HG03521 (cell line): ENCODE results near the gene IL12RB1.

Source experiments
- ATAC-seq: cut with Tn5 transposase; IDR thresholded peaks from one replicate; pipeline ENCODE4 v1.9.1; 2021; ENCODE audit warnings: mild to moderate bottlenecking, moderate library complexity; ENCODE audit not compliant: unreplicated experiment

The IL12RB1 gene

DNA sequence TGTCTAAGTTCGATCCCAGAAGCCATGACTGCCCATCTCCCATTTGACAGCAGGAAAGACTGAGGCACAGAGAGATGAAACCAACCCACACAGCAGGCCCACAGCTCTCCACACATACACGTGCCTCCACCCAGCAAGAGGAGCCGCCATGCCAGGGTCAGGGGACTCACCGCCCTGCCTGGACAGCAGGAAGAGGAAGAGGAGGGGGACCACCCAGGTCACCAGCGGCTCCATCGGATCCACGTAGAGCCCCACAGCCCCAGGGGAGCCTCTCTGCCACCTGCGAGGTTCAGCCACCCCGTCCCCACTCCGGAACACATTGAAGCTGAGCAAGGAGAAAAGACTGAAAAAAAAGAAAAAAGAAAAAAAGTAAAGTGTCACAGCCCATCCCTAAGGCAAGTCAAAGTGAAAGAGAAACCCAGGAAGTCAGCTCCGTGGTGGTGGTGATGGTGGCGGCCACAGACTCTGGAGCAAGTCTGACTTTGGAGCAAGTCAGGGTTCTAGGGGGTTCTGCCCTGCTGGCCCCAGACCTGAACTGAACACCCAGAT lies at the start of gene IL12RB1:
TSS of gene IL12RB1 (minus strand) at position 345 of the 549 bp plus-strand sequence. CDS start at position 234, 111 bp downstream.
- no peak for ATAC-seq

DNA sequence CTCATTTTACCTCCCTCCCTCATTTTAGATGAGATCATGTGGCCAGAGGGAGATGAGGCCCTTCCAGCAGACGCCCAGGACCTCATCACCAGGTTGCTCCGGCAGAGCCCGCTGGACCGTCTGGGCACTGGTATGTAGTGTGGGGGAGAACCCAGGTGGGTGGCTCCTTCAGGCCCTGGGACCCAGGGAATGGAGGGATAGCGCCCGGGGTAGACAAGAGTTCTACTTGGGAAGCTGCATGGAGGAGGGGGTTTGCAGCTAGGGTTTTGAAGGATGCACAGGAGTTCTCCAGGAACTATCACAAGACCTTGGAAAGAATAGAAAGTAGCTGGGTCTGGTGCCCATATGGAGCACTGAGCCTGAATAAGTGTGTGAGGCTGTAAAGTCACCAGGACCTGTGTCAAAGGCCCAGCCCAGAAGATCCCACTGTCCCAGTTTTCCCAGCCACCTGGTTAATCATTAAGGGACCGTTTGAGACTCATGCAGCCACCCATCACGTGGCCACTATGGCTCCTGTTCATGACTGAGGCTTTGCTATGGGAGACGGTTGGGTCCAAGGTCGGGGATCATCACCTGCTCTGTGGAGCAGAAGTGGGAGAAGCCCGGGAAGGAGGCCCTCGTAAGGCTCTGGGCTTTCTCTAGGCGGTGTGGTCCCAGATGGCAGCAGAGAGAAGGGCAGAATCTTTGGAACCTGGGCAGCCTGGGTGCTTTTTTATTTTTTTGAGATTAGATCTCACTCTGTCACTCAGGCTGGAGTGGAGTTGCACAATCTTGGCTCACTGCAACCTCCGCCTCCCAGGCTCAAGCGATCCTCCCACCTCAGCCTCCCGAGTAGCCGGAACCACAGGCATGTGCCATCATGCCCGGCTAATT lies 49.2 kb upstream of the IL12RB1 start:
- ATAC-seq, result no peak

- no peak for ATAC-seq
Observed at GRCh38 chr19:18131841-18132596, 45.3 kb upstream of the IL12RB1 start.

DNA sequence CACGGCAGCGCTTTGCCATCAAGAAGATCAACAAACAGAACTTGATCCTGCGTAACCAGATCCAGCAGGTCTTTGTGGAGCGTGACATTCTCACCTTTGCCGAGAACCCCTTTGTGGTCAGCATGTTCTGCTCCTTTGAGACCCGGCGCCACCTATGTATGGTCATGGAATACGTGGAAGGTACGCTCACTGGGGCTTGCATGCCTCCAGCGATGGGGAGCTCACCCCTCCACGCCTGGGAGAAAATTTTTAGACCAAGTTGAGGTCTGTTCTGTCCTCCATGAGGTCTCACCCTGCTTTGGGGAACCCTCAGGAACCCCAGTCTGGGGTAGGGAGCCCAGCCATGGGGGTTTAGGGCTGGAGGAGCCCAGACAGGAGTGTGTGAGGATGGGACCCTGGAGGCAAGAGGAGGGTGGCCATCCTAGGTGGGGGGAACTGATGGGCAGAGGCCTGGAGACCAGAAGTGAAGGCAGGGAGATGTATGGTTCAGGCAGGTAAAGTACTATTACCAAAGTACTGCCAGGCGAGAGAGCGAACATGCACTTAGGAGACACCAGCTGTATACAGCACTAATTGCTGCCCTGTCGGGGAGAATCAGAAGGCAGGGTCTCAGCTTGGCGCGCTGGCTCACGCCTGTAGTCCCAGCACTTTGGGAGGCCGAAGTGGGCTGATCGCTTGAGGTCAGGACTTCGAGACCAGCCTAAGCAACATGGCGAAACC lies 43.9 kb upstream of the IL12RB1 start:
- no peak for ATAC-seq

DNA sequence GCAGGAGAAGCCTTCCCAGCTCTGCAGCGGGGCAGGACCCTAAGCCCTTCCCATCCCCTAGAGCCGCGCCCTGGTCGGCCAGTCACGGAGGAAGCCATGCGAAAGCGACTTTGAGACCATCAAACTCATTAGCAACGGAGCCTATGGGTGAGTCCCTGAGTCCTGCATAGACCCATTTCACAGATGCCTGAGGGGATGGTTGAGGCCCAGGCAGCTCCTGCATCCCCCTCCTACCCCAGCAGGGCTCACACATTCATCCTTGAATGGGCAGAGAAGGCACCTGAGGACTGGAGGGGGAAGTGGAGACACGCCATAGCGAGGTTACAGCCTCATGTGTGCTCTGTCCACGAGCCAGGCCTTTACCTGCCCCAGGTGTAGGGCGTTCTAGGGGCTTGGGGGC lies 42.1 kb upstream of the IL12RB1 start:
- no peak for ATAC-seq

DNA sequence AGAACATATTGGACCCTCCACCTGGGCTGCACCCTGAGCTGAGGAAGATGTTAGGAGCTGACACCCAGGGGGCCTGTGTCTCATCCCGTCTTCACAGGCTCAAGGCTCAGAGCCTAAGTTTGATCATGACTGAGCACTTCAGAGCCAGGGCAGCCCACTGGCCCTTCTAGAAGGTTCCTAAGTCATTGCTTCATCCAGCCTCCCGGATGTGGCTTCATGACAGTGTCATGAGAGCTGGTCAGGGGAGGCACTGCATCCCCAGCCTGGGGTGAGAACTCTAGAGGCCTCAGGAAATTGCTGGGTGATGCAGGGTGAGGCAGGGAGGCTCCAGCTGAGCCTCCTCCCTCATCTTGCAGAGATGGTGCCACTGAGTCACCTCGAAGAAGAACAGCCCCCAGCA lies 41.3 kb upstream of the IL12RB1 start:
- ATAC-seq, result no peak

DNA sequence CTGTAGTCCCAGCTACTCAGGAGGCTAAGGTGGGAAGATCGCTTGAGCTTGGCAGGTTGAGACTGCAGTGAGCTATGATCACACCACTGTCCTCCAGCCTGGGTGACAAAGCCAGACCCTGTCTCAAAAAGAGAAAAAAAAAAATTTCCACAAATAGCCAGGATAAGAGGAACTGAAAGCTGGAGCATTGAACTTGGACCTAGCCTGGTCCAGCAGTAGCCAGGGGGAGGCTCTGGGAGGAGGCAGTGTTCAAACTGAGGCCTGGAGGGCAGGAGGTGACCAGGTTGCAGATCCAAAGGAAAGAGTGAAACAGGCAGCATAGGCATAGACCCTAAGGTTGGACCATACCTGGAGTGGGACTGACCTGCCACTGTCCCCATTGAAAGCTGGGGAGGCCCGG lies 39.4 kb upstream of the IL12RB1 start:
- no peak for ATAC-seq

GRCh38 chr19:18123819-18124218 lies 37.1 kb upstream of the IL12RB1 start:
- ATAC-seq, result no peak

DNA sequence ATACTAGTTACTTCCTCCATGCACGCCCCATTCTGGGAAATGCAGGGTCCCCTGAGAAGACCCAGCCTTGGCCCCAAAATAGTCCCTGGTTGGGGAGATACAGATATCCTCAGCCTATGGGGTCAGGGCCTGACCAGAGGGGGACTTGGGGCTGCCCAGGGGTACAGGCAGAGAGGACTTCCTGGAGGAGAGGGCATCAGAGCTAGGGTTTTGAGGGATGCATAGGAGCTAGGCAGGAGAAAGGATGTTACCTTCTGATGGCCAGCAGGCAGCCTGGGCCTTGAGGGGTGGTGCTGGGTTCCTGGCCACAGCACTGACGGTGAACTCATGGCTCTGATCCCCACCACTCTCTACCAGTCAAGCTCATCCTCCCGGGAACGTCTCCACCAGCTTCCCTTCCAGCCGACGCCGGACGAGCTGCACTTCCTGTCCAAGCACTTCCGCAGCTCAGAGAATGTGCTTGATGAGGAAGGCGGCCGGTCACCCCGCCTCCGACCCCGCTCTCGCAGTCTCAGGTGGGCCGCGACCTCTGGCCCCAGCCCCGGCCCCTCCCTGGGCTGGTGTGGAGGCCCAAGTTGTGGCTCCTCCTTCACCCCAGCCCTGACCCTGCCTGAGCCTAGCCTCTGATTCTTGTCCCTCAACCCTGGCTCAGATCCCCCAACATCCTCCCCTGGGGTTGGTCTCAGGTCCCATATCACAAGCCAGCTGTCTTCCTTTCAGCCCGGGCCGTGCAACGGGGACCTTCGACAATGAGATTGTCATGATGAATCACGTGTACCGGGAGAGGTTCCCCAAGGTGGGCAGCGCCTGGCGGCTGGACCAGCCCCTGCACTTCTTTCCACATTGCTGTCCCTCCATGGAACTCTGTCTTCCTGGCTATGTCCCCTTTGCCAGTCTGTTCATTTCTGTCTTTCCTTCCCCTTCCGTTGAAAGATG lies 36.4 kb upstream of the IL12RB1 start:
- ATAC-seq, result no peak

DNA sequence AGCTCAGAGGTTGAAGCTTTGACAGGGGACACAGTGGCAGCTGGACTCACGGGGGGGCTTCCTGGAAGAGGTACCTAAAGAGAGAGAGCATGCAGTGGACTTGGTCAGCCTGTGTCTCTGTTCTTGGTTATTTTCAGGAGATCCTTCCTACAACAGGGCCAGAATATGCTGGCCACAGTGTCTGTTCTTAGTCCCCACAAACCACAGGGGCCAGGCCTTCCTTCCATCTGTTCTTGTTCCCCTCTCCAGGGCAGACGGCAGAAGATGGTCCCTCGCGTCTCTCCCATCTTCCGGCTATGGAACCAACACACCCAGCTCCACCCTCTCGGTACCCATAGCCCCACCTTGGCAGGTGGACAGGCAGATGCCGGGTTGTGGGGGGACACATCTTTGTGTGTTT lies 35.7 kb upstream of the IL12RB1 start:
- no peak for ATAC-seq

DNA sequence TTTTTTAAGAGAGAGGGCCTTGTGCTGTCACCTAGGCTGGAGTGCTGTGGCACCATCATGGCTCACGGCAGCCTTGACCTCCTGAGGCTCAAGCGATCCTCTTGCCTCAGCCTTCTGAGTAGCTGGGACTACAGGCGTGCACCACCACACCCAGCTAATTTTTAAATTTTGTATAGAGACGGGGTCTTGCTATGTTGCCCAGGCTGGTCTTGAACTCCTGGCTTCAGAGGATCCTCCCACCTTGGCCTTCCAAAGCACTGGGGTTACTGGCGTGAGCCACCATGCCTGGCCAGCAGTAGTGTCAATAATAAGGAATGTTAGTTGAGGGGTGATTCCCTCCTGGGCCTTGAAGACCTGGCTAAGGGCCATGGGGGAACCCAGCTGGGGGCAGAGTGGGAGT lies 34.4 kb upstream of the IL12RB1 start:
- ATAC-seq, result no peak

- no peak for ATAC-seq
Observed at GRCh38 chr19:18120127-18120526, 33.4 kb upstream of the IL12RB1 start.

- no peak for ATAC-seq
Observed at GRCh38 chr19:18119717-18120105, 33.0 kb upstream of the IL12RB1 start.

DNA sequence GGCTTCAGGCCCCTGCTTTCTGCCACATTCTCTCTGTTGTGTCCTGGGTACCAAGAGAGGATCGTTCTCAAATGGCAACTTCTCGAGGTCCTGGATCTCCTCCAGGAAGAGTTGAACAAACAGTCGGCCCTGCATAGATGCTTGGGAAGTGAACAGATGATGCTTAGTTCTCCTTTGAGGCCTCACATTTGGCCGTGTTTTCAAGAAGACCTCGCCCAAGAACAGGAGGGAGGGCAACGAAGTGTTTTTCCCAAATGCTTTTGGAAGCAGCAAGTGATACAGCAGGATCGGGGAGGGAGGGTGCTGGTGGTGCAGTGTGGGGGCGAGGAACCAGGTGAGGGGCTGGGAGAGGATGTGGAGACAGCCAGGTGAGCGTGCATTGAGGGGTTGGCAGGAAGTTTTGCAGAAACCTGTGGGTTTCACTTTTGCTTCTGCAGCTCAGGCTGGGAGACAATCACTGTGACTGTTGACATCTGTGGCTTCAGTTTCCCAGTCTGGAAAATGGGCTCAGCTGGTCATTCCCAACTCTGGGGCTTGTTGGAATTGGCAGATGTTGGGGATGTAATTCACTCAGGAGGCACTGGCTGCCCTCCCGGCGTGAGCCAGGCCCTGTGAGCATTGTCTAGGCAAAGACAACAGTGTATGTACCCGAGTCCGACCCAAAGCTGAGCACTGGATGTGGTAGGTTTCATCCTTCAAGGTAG lies 32.4 kb upstream of the IL12RB1 start:
- ATAC-seq, result no peak

DNA sequence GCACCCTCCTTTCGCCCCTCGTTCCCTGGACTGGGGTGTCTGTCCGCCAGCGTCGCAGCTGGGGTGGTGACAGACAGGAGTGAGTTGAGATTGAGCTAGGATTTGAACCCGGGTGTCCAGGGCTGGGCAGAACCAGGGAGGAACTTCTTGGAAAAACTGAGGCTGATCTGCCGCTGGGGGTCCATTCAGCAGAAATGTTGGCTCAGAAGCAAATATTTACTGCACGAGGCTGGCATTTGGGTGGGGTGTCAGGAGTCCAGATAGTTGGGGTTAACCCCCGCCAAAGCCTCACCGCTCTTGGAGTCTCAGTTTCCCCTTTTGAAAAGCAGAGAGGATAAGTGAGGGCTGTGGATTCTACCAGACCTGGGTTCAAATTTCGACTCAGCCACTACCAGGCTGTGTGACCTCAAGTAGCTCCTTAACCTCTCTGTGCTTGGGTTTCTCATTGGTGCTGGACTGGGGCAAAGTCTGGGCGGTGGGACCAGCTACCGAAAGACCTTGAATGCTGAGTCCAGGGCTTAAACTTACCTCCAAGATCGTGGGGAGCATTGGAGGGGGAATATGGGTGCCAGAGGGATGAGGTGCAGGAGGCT lies 31.8 kb upstream of the IL12RB1 start:
- no peak for ATAC-seq

- peak; percentile 84 for ATAC-seq
Observed at GRCh38 chr19:18117692-18118378, 31.1 kb upstream of the IL12RB1 start.

DNA sequence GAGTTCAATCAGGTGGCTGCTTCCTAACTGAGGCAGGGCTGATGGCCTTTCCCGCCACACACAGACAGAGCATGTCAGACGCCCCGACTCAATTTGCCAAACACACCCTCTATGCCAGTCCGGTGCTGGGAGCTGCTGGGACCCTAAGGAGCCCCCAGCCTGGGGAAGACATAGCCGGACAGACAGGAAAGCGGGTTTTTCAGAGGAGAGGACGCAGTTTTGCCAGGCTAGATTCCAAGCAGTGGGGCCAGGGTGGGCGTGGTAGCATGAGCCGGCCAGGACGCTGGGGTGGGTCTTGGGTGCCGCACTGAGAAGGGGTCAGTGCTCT lies 30.6 kb upstream of the IL12RB1 start:
- no peak for ATAC-seq

GRCh38 chr19:18114483-18114882 lies 27.7 kb upstream of the IL12RB1 start:
- ATAC-seq, result no peak

- ATAC-seq, result no peak
Observed at GRCh38 chr19:18113827-18114226, 27.1 kb upstream of the IL12RB1 start.
